H1 (cell line): ENCODE data around the gene GAD2. TPM values are rescaled to one million over a fixed set of nuclear protein-coding genes. Genes with fewer than 3 reads are reported as not detected.

Source experiments
- CTCF ChIA-PET: fragments of 300-600 bp; sonication (Branson Sonifier 250); formaldehyde crosslinking; loops from one replicate; lab custom pipeline; 2021; ENCODE audit not compliant: partially characterized antibody; lab: Charles Lee
- POLR2A ChIA-PET: fragments of 300-600 bp; sonication (Branson Sonifier 250); formaldehyde crosslinking; loops from one replicate; lab custom pipeline; 2021; ENCODE audit warnings: inconsistent platforms; ENCODE audit not compliant: partially characterized antibody; lab: Charles Lee
- DNase-seq, 2 experiments: peaks; one replicate each; pipeline versions ENCODE4 v3.0.0 to v3.0.0-alpha.2; 2010 to 2022; ENCODE audit warnings: low spot score in 2 of 2, low read depth in 1 of 2, mixed read lengths in 1 of 2
- FAIRE-seq: peaks from 2 replicates; lab custom pipeline; 2011; peaks lifted over from hg19 to GRCh38; lab: Jason Lieb, UNC
- H2AFZ ChIP-seq: 2 replicates; pipeline ENCODE4 v1.8.1; 2012; ENCODE audit warnings: low read length, inconsistent platforms
- H2AK5ac ChIP-seq: 2 replicates; pipeline ENCODE4 v1.6.1; 2013; ENCODE audit warnings: low read depth, low read length
- H2BK120ac ChIP-seq: replicated peaks from 2 replicates; pipeline ENCODE3; 2013; ENCODE audit warnings: low read depth, low read length, inconsistent platforms
- H2BK12ac ChIP-seq: 2 replicates; pipeline ENCODE4 v1.6.1; 2013; ENCODE audit warnings: low read depth, low read length
- H2BK15ac ChIP-seq: 2 replicates; pipeline ENCODE4 v1.6.1; 2013; ENCODE audit warnings: low read length
- H2BK20ac ChIP-seq: 2 replicates; pipeline ENCODE4 v1.6.1; 2013; ENCODE audit warnings: low read length
- H2BK5ac ChIP-seq: 2 replicates; pipeline ENCODE4 v1.6.1; 2013; ENCODE audit warnings: low read depth, low read length
- H3K14ac ChIP-seq: 2 replicates; pipeline ENCODE4 v1.6.1; 2013; ENCODE audit warnings: inconsistent platforms; ENCODE audit not compliant: insufficient read length
- H3K18ac ChIP-seq: 2 replicates; pipeline ENCODE4 v1.6.1; 2013; ENCODE audit warnings: low read length; ENCODE audit errors: extremely low read depth
- H3K23ac ChIP-seq: 2 replicates; pipeline ENCODE4 v1.6.1; 2013; ENCODE audit warnings: inconsistent platforms; ENCODE audit not compliant: insufficient read length
- H3K23me2 ChIP-seq: 2 replicates; pipeline ENCODE4 v1.6.1; 2013; ENCODE audit warnings: low read depth, low read length
- H3K27ac ChIP-seq: 2 replicates; pipeline ENCODE4 v1.6.1; 2011; ENCODE audit warnings: low read depth, low read length, inconsistent platforms
- H3K27me3 ChIP-seq, 4 experiments: replicated peaks in 1 of 4; 1 replicate in 1 of 4; 2 replicates in 3 of 4; pipeline versions ENCODE4 v1.6.1 to v1.8.1; 2011 to 2013; ENCODE audit warnings: low read length in 3 of 4, mild to moderate bottlenecking in 3 of 4, inconsistent platforms in 2 of 4, mixed read lengths in 2 of 4, moderate library complexity in 1 of 4; ENCODE audit not compliant: control insufficient read depth in 3 of 4, insufficient read depth in 3 of 4; ENCODE audit errors: extremely low read depth in 1 of 4
- H3K36me3 ChIP-seq, 4 experiments: 2 replicates each; pipeline versions ENCODE4 v1.6.1 to v1.8.1; 2011 to 2013; ENCODE audit warnings: mild to moderate bottlenecking in 4 of 4, low read length in 3 of 4, moderate library complexity in 2 of 4, control low read depth in 1 of 4, inconsistent platforms in 1 of 4; ENCODE audit not compliant: insufficient read depth in 4 of 4, control insufficient read depth in 2 of 4
- H3K4ac ChIP-seq: replicated peaks from 2 replicates; pipeline ENCODE3; 2013; ENCODE audit warnings: low read length, low read depth, mixed read lengths, inconsistent platforms; ENCODE audit not compliant: insufficient read length
- H3K4me1 ChIP-seq, 4 experiments: replicated peaks in 1 of 4; 1 replicate in 1 of 4; 2 replicates in 3 of 4; pipeline versions ENCODE4 v1.6.1 to v1.8.1; 2011 to 2013; ENCODE audit warnings: low read length in 3 of 4, inconsistent platforms in 2 of 4, mixed read lengths in 1 of 4; ENCODE audit not compliant: insufficient read depth in 4 of 4, control insufficient read depth in 3 of 4
- H3K4me2 ChIP-seq, 2 experiments: 2 replicates each; pipeline versions ENCODE4 v1.6.1 to v1.8.1; 2011 to 2013; ENCODE audit warnings: low read depth in 2 of 2, low read length in 2 of 2, control low read depth in 1 of 2, inconsistent platforms in 1 of 2, mild to moderate bottlenecking in 1 of 2; ENCODE audit not compliant: insufficient read depth in 1 of 2
- H3K4me3 ChIP-seq, 4 experiments: fragments of 200-600, 300-600 bp in 1 of 4; sonication (generic), shearing (Covaris generic), sonication (Bioruptor Twin) in 1 of 4; 2 replicates each; pipeline versions ENCODE4 v1.5.1 to v1.8.1; 2011 to 2016; ENCODE audit warnings: low read length in 4 of 4, low read depth in 3 of 4, control low read depth in 2 of 4, inconsistent platforms in 2 of 4, mild to moderate bottlenecking in 2 of 4, mixed read lengths in 1 of 4, moderate library complexity in 1 of 4; ENCODE audit not compliant: insufficient read depth in 2 of 4; ENCODE audit errors: extremely low read depth in 1 of 4
- H3K56ac ChIP-seq: replicated peaks from 2 replicates; pipeline ENCODE3; 2013; ENCODE audit warnings: low read depth, mild to moderate bottlenecking, mixed read lengths, low read length, inconsistent platforms; ENCODE audit not compliant: insufficient read length
- H3K79me1 ChIP-seq: 2 replicates; pipeline ENCODE4 v1.6.1; 2013; ENCODE audit warnings: low read depth, low read length, control low read depth
- H3K79me2 ChIP-seq, 2 experiments: 2 replicates each; pipeline versions ENCODE4 v1.6.1 to v1.8.1; 2012 to 2013; ENCODE audit warnings: low read length in 2 of 2, mild to moderate bottlenecking in 2 of 2, inconsistent platforms in 1 of 2; ENCODE audit not compliant: insufficient read depth in 2 of 2, control insufficient read depth in 1 of 2
- H3K9ac ChIP-seq, 4 experiments: replicated peaks in 1 of 4; 1 replicate in 1 of 4; 2 replicates in 3 of 4; pipeline versions ENCODE4 v1.6.1 to v1.8.1; 2011 to 2013; ENCODE audit warnings: low read depth in 3 of 4, low read length in 3 of 4, control low read depth in 2 of 4, mild to moderate bottlenecking in 2 of 4, moderate library complexity in 2 of 4, inconsistent platforms in 1 of 4; ENCODE audit errors: extremely low read depth in 1 of 4
- H3K9me3 ChIP-seq, 2 experiments: 2 replicates each; pipeline versions ENCODE4 v1.6.1 to v1.8.1; 2012 to 2013; ENCODE audit warnings: mild to moderate bottlenecking in 2 of 2, moderate library complexity in 2 of 2, control low read depth in 1 of 2, inconsistent platforms in 1 of 2, low read depth in 1 of 2, low read length in 1 of 2, mixed read lengths in 1 of 2; ENCODE audit not compliant: insufficient read depth in 2 of 2
- H4K20me1 ChIP-seq, 2 experiments: replicated peaks in 1 of 2; 2 replicates each; pipeline versions ENCODE3 to v1.8.1; 2011 to 2013; ENCODE audit warnings: inconsistent platforms in 2 of 2, low read length in 2 of 2, mild to moderate bottlenecking in 1 of 2; ENCODE audit not compliant: insufficient read depth in 2 of 2, control insufficient read depth in 1 of 2
- H4K5ac ChIP-seq: 2 replicates; pipeline ENCODE4 v1.6.1; 2013; ENCODE audit warnings: low read length, low read depth, mixed read lengths, inconsistent platforms; ENCODE audit not compliant: insufficient read length
- H4K8ac ChIP-seq: 2 replicates; pipeline ENCODE4 v1.8.0; 2013; ENCODE audit warnings: mild to moderate bottlenecking, moderate library complexity, low read length, inconsistent platforms; ENCODE audit not compliant: insufficient read depth; ENCODE audit errors: extremely low read depth
- H4K91ac ChIP-seq: replicated peaks from 2 replicates; pipeline ENCODE3; 2013; ENCODE audit warnings: low read length, mixed read lengths, inconsistent platforms; ENCODE audit not compliant: insufficient read length
- CHD1 ChIP-seq: IDR thresholded peaks from 2 replicates; pipeline ENCODE4 v1.6.1; 2012; ENCODE audit warnings: low read depth, low read length, improper control_type of control experiment
- EP300 ChIP-seq, 2 experiments: IDR thresholded peaks; 1 replicate in 1 of 2; 2 replicates in 1 of 2; pipeline ENCODE4 v1.6.1; 2011 to 2012; ENCODE audit warnings: low read depth in 2 of 2, low read length in 2 of 2, mild to moderate bottlenecking in 2 of 2, borderline replicate concordance in 1 of 2, inconsistent platforms in 1 of 2, moderate library complexity in 1 of 2
- HDAC2 ChIP-seq, 2 experiments: fragments of 300-600 bp in 1 of 2; sonication (generic) in 1 of 2; IDR thresholded peaks; 2 replicates each; pipeline ENCODE4 v1.6.1; 2011 to 2012; ENCODE audit warnings: low read depth in 2 of 2, low read length in 2 of 2, mild to moderate bottlenecking in 2 of 2, moderate library complexity in 2 of 2, borderline replicate concordance in 1 of 2, inconsistent platforms in 1 of 2
- POU5F1 ChIP-seq: IDR thresholded peaks from 2 replicates; pipeline ENCODE4 v1.6.1; 2011; ENCODE audit warnings: low read depth, mild to moderate bottlenecking, low read length, moderate library complexity
- RBBP5 ChIP-seq: IDR thresholded peaks from 2 replicates; pipeline ENCODE4 v1.7.1; 2012; ENCODE audit warnings: low read depth, mild to moderate bottlenecking, inconsistent platforms, low read length, moderate library complexity, borderline replicate concordance
- RNF2 ChIP-seq: fragments of 200-900, 300-1000 bp; sonication (generic); IDR thresholded peaks from 2 replicates; pipeline ENCODE4 v1.7.1; 2016; ENCODE audit warnings: borderline replicate concordance, low read depth, mild to moderate bottlenecking, antibody characterized with exemption, low read length; ENCODE audit not compliant: poor library complexity, severe bottlenecking; ENCODE audit errors: missing control alignments
- RXRA ChIP-seq: IDR thresholded peaks from 2 replicates; pipeline ENCODE4 v1.6.1; 2011; ENCODE audit warnings: low read depth, mild to moderate bottlenecking, low read length, moderate library complexity; ENCODE audit not compliant: insufficient read depth
- SIX5 ChIP-seq: IDR thresholded peaks from 2 replicates; pipeline ENCODE4 v1.6.1; 2011; ENCODE audit warnings: mild to moderate bottlenecking, low read depth, low read length
- SP4 ChIP-seq: IDR thresholded peaks from 2 replicates; pipeline ENCODE4 v1.6.1; 2012; ENCODE audit warnings: low read length, inconsistent platforms
- SRF ChIP-seq: IDR thresholded peaks from 2 replicates; pipeline ENCODE4 v1.6.1; 2011; ENCODE audit warnings: mild to moderate bottlenecking, low read depth, low read length, moderate library complexity
- SUZ12 ChIP-seq: fragments of 200-600 bp; sonication (generic); IDR thresholded peaks from 2 replicates; pipeline ENCODE4 v1.6.1; 2012; ENCODE audit warnings: mild to moderate bottlenecking, inconsistent platforms, low read length, moderate library complexity, mixed read lengths
- TBP ChIP-seq: IDR thresholded peaks from 2 replicates; pipeline ENCODE4 v1.6.1; 2011; ENCODE audit warnings: low read depth, low read length, improper control_type of control experiment
- TCF12 ChIP-seq: IDR thresholded peaks from 2 replicates; pipeline ENCODE4 v1.6.1; 2011; ENCODE audit warnings: low read depth, mild to moderate bottlenecking, low read length
- WGBS, 2 experiments: shearing (Covaris generic) in 1 of 2; methylation state at CpG; one replicate each; pipeline versions ENCODE4 v1.1.6 to v1.1.7; 2013 to 2015; ENCODE audit warnings: low lambda C conversion rate in 2 of 2, mixed read lengths in 2 of 2, inconsistent platforms in 1 of 2, low coverage in 1 of 2, missing lambda C conversion rate in 1 of 2; ENCODE audit not compliant: insufficient replicate concordance in 2 of 2, insufficient coverage in 1 of 2, insufficient read length in 1 of 2; ENCODE audit errors: extremely low coverage in 1 of 2, missing lambda C conversion rate in 1 of 2; 5-methylcytosine and 5-hydroxymethylcytosine counted together
- polyA plus RNA-seq, 7 experiments: library from polyadenylated mRNA; depleted of rRNA in 3 of 7; stranded (reverse) in 5 of 7; unstranded in 2 of 7; fragments of >200 nt in 5 of 7; fragments of 200-250 nt in 2 of 7; gene quantifications; 1 replicate in 5 of 7; 2 replicates in 1 of 7; 4 replicates in 1 of 7; pipeline versions ENCODE4 v1.2.1 to v1.2.3, GENCODE V29; 2011 to 2013; ENCODE audit warnings: missing spikeins in 2 of 7, mixed read lengths in 2 of 7
- total RNA-seq: library from RNA; stranded (reverse); fragmentation: NEBNext Ultra II Directional; extraction: Animal tissue kit (Norgen Biotek cat#: 25700); gene quantifications from 2 replicates; pipeline ENCODE4 v1.2.1, GENCODE V29; 2021
- TF ChIP-seq, protein P1 (sequence below): IDR thresholded peaks from 2 replicates; pipeline ENCODE4 v1.6.1; 2012; ENCODE audit warnings: inconsistent platforms

GAD2 gene
- total and polyA plus RNA-seq, 2 of the 8 experiments (the other 6 are each of a cell fraction or from before 2014, with no cell fraction given), result 0.30 to 0.47 TPM

DNA sequence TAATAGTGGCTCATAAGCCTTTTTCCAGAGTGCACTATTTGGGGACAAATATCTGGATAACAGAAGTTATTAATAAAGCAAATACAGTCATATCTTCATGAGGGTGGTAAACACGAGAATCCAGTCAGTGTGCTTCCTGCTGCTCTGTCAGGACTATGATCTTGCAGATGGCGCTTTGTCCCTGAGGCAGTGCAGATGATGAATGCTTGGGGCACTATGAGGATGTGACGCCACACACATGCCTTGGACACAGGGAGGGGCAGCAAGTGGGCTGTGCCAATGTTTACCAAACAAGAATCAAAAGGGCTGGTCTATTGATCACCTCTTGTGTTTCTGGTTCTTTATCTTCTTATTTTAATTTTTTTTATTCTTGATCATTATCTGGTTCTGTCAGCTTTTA, 79.8 kb downstream of the GAD2 start:
- Histone ChIP-seq H3K27me3 (no peaks in the 10 kb centered on the region; a peak in 1 of 7 replicates), H3K79me2 (no peaks in the 10 kb centered on the region), H4K91ac (no peak overlapping the region), H3K4me2 (no peak overlapping the region), H3K23ac (no peak overlapping the region), H2AK5ac (no peak overlapping the region), H2BK5ac (no peak overlapping the region), H3K27ac (no peak overlapping the region), H3K14ac (no peak overlapping the region), H2BK20ac (no peak overlapping the region), H3K4ac (no peak overlapping the region), H3K9me3 (no peaks in the 10 kb centered on the region), H3K56ac (no peak overlapping the region), H2AFZ (no peak overlapping the region), H2BK15ac (no peak overlapping the region), H4K5ac (no peak overlapping the region), H3K4me3 (no peak overlapping the region), H3K79me1 (no peaks in the 10 kb centered on the region), H3K4me1 (no peaks in the 10 kb centered on the region), H4K20me1 (no peaks in the 10 kb centered on the region), H3K9ac (no peak overlapping the region), H3K23me2 (0 out of 2 replicates have a peak, but pooled peaks cover 3% of the 10 kb centered on the region), H3K36me3 (no peaks in the 10 kb centered on the region), H2BK12ac (no peak overlapping the region), H4K8ac (no peak overlapping the region), H3K18ac (no peak overlapping the region), H2BK120ac (no peak overlapping the region)
- ChIA-PET POLR2A (no interaction called here), CTCF (interaction anchor here (1.1 kb wide), 1 partner anchor 538 kb away, joined by 4 read pairs; no protein-coding TSS in a partner anchor)
- FAIRE-seq (no peak), DNase-seq (no peak)
- WGBS, 2 experiments, result 89% methylated on average over 3 of the region's 3 CpGs; no CpG with 5 or more reads in 1 of the 2 experiments
- TF ChIP-seq CHD1 (no peak), SP4 (no peak), RXRA (no peak), HDAC2 (IDR thresholded peaks at IDR 0.05; ENCODE audit: borderline replicate concordance in 1 of 2, low read depth in 2 of 2, low read length in 2 of 2) (no peak), SRF (no peak), EP300 (IDR thresholded peaks at IDR 0.05; ENCODE audit: borderline replicate concordance in 1 of 2, low read depth in 2 of 2, low read length in 2 of 2) (no peak), TBP (no peak), RBBP5 (no peak), SUZ12 (no peak), RNF2 (no peak), SIX5 (no peak), TCF12 (no peak), POU5F1 (no peak)
- TF ChIP-seq, protein P1, sequence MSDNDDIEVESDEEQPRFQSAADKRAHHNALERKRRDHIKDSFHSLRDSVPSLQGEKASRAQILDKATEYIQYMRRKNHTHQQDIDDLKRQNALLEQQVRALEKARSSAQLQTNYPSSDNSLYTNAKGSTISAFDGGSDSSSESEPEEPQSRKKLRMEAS, result no peak
